H1 (cell line): ENCODE results near the gene SH3RF3. TPM values are rescaled to one million over a fixed set of nuclear protein-coding genes. Genes with fewer than 3 reads are reported as not detected.

Experiments
- CTCF ChIA-PET: fragments of 300-600 bp; sonication (Branson Sonifier 250); formaldehyde crosslinking; loops from one replicate; lab custom pipeline; 2021; ENCODE audit not compliant: partially characterized antibody; lab: Charles Lee
- POLR2A ChIA-PET: fragments of 300-600 bp; sonication (Branson Sonifier 250); formaldehyde crosslinking; loops from one replicate; lab custom pipeline; 2021; ENCODE audit warnings: inconsistent platforms; ENCODE audit not compliant: partially characterized antibody; lab: Charles Lee
- DNase-seq, 2 experiments: peaks; one replicate each; pipeline versions ENCODE4 v3.0.0 to v3.0.0-alpha.2; 2010 to 2022; ENCODE audit warnings: low spot score in 2 of 2, low read depth in 1 of 2, mixed read lengths in 1 of 2
- FAIRE-seq: peaks from 2 replicates; lab custom pipeline; 2011; peaks lifted over from hg19 to GRCh38; lab: Jason Lieb, UNC
- H2AFZ ChIP-seq: 2 replicates; pipeline ENCODE4 v1.8.1; 2012; ENCODE audit warnings: low read length, inconsistent platforms
- H2AK5ac ChIP-seq: 2 replicates; pipeline ENCODE4 v1.6.1; 2013; ENCODE audit warnings: low read depth, low read length
- H2BK120ac ChIP-seq: replicated peaks from 2 replicates; pipeline ENCODE3; 2013; ENCODE audit warnings: low read depth, low read length, inconsistent platforms
- H2BK12ac ChIP-seq: 2 replicates; pipeline ENCODE4 v1.6.1; 2013; ENCODE audit warnings: low read depth, low read length
- H2BK15ac ChIP-seq: 2 replicates; pipeline ENCODE4 v1.6.1; 2013; ENCODE audit warnings: low read length
- H2BK20ac ChIP-seq: 2 replicates; pipeline ENCODE4 v1.6.1; 2013; ENCODE audit warnings: low read length
- H2BK5ac ChIP-seq: 2 replicates; pipeline ENCODE4 v1.6.1; 2013; ENCODE audit warnings: low read depth, low read length
- H3K14ac ChIP-seq: 2 replicates; pipeline ENCODE4 v1.6.1; 2013; ENCODE audit warnings: inconsistent platforms; ENCODE audit not compliant: insufficient read length
- H3K18ac ChIP-seq: 2 replicates; pipeline ENCODE4 v1.6.1; 2013; ENCODE audit warnings: low read length; ENCODE audit errors: extremely low read depth
- H3K23ac ChIP-seq: 2 replicates; pipeline ENCODE4 v1.6.1; 2013; ENCODE audit warnings: inconsistent platforms; ENCODE audit not compliant: insufficient read length
- H3K23me2 ChIP-seq: 2 replicates; pipeline ENCODE4 v1.6.1; 2013; ENCODE audit warnings: low read depth, low read length
- H3K27ac ChIP-seq: 2 replicates; pipeline ENCODE4 v1.6.1; 2011; ENCODE audit warnings: low read depth, low read length, inconsistent platforms
- H3K27me3 ChIP-seq, 4 experiments: replicated peaks in 1 of 4; 1 replicate in 1 of 4; 2 replicates in 3 of 4; pipeline versions ENCODE4 v1.6.1 to v1.8.1; 2011 to 2013; ENCODE audit warnings: low read length in 3 of 4, mild to moderate bottlenecking in 3 of 4, inconsistent platforms in 2 of 4, mixed read lengths in 2 of 4, moderate library complexity in 1 of 4; ENCODE audit not compliant: control insufficient read depth in 3 of 4, insufficient read depth in 3 of 4; ENCODE audit errors: extremely low read depth in 1 of 4
- H3K36me3 ChIP-seq, 4 experiments: 2 replicates each; pipeline versions ENCODE4 v1.6.1 to v1.8.1; 2011 to 2013; ENCODE audit warnings: mild to moderate bottlenecking in 4 of 4, low read length in 3 of 4, moderate library complexity in 2 of 4, control low read depth in 1 of 4, inconsistent platforms in 1 of 4; ENCODE audit not compliant: insufficient read depth in 4 of 4, control insufficient read depth in 2 of 4
- H3K4ac ChIP-seq: replicated peaks from 2 replicates; pipeline ENCODE3; 2013; ENCODE audit warnings: low read length, low read depth, mixed read lengths, inconsistent platforms; ENCODE audit not compliant: insufficient read length
- H3K4me1 ChIP-seq, 4 experiments: replicated peaks in 1 of 4; 1 replicate in 1 of 4; 2 replicates in 3 of 4; pipeline versions ENCODE4 v1.6.1 to v1.8.1; 2011 to 2013; ENCODE audit warnings: low read length in 3 of 4, inconsistent platforms in 2 of 4, mixed read lengths in 1 of 4; ENCODE audit not compliant: insufficient read depth in 4 of 4, control insufficient read depth in 3 of 4
- H3K4me2 ChIP-seq, 2 experiments: 2 replicates each; pipeline versions ENCODE4 v1.6.1 to v1.8.1; 2011 to 2013; ENCODE audit warnings: low read depth in 2 of 2, low read length in 2 of 2, control low read depth in 1 of 2, inconsistent platforms in 1 of 2, mild to moderate bottlenecking in 1 of 2; ENCODE audit not compliant: insufficient read depth in 1 of 2
- H3K4me3 ChIP-seq, 4 experiments: fragments of 200-600, 300-600 bp in 1 of 4; sonication (generic), shearing (Covaris generic), sonication (Bioruptor Twin) in 1 of 4; 2 replicates each; pipeline versions ENCODE4 v1.5.1 to v1.8.1; 2011 to 2016; ENCODE audit warnings: low read length in 4 of 4, low read depth in 3 of 4, control low read depth in 2 of 4, inconsistent platforms in 2 of 4, mild to moderate bottlenecking in 2 of 4, mixed read lengths in 1 of 4, moderate library complexity in 1 of 4; ENCODE audit not compliant: insufficient read depth in 2 of 4; ENCODE audit errors: extremely low read depth in 1 of 4
- H3K56ac ChIP-seq: replicated peaks from 2 replicates; pipeline ENCODE3; 2013; ENCODE audit warnings: low read depth, mild to moderate bottlenecking, mixed read lengths, low read length, inconsistent platforms; ENCODE audit not compliant: insufficient read length
- H3K79me1 ChIP-seq: 2 replicates; pipeline ENCODE4 v1.6.1; 2013; ENCODE audit warnings: low read depth, low read length, control low read depth
- H3K79me2 ChIP-seq, 2 experiments: 2 replicates each; pipeline versions ENCODE4 v1.6.1 to v1.8.1; 2012 to 2013; ENCODE audit warnings: low read length in 2 of 2, mild to moderate bottlenecking in 2 of 2, inconsistent platforms in 1 of 2; ENCODE audit not compliant: insufficient read depth in 2 of 2, control insufficient read depth in 1 of 2
- H3K9ac ChIP-seq, 4 experiments: replicated peaks in 1 of 4; 1 replicate in 1 of 4; 2 replicates in 3 of 4; pipeline versions ENCODE4 v1.6.1 to v1.8.1; 2011 to 2013; ENCODE audit warnings: low read depth in 3 of 4, low read length in 3 of 4, control low read depth in 2 of 4, mild to moderate bottlenecking in 2 of 4, moderate library complexity in 2 of 4, inconsistent platforms in 1 of 4; ENCODE audit errors: extremely low read depth in 1 of 4
- H3K9me3 ChIP-seq, 2 experiments: 2 replicates each; pipeline versions ENCODE4 v1.6.1 to v1.8.1; 2012 to 2013; ENCODE audit warnings: mild to moderate bottlenecking in 2 of 2, moderate library complexity in 2 of 2, control low read depth in 1 of 2, inconsistent platforms in 1 of 2, low read depth in 1 of 2, low read length in 1 of 2, mixed read lengths in 1 of 2; ENCODE audit not compliant: insufficient read depth in 2 of 2
- H4K20me1 ChIP-seq, 2 experiments: replicated peaks in 1 of 2; 2 replicates each; pipeline versions ENCODE3 to v1.8.1; 2011 to 2013; ENCODE audit warnings: inconsistent platforms in 2 of 2, low read length in 2 of 2, mild to moderate bottlenecking in 1 of 2; ENCODE audit not compliant: insufficient read depth in 2 of 2, control insufficient read depth in 1 of 2
- H4K5ac ChIP-seq: 2 replicates; pipeline ENCODE4 v1.6.1; 2013; ENCODE audit warnings: low read length, low read depth, mixed read lengths, inconsistent platforms; ENCODE audit not compliant: insufficient read length
- H4K8ac ChIP-seq: 2 replicates; pipeline ENCODE4 v1.8.0; 2013; ENCODE audit warnings: mild to moderate bottlenecking, moderate library complexity, low read length, inconsistent platforms; ENCODE audit not compliant: insufficient read depth; ENCODE audit errors: extremely low read depth
- H4K91ac ChIP-seq: replicated peaks from 2 replicates; pipeline ENCODE3; 2013; ENCODE audit warnings: low read length, mixed read lengths, inconsistent platforms; ENCODE audit not compliant: insufficient read length
- HDAC6 ChIP-seq: IDR thresholded peaks from one replicate; pipeline ENCODE4 v1.7.1; 2012; ENCODE audit warnings: low read depth, mild to moderate bottlenecking, inconsistent platforms, low read length, moderate library complexity
- PHF8 ChIP-seq: fragments of 200-600 bp; sonication (generic); conservative IDR thresholded peaks from 2 replicates; pipeline ENCODE4 v1.7.1; 2012; ENCODE audit warnings: low read depth, mild to moderate bottlenecking, inconsistent platforms, low read length, moderate library complexity
- SRF ChIP-seq: IDR thresholded peaks from 2 replicates; pipeline ENCODE4 v1.6.1; 2011; ENCODE audit warnings: mild to moderate bottlenecking, low read depth, low read length, moderate library complexity
- TAF7 ChIP-seq: optimal IDR thresholded peaks from 2 replicates; pipeline ENCODE3; 2011; ENCODE audit warnings: low read depth, mild to moderate bottlenecking, inconsistent platforms, low read length, moderate library complexity, borderline replicate concordance
- TEAD4 ChIP-seq: IDR thresholded peaks from 2 replicates; pipeline ENCODE4 v1.6.1; 2012; ENCODE audit warnings: low read depth, low read length, inconsistent platforms, mixed read lengths
- WGBS, 2 experiments: shearing (Covaris generic) in 1 of 2; methylation state at CpG; one replicate each; pipeline versions ENCODE4 v1.1.6 to v1.1.7; 2013 to 2015; ENCODE audit warnings: low lambda C conversion rate in 2 of 2, mixed read lengths in 2 of 2, inconsistent platforms in 1 of 2, low coverage in 1 of 2, missing lambda C conversion rate in 1 of 2; ENCODE audit not compliant: insufficient replicate concordance in 2 of 2, insufficient coverage in 1 of 2, insufficient read length in 1 of 2; ENCODE audit errors: extremely low coverage in 1 of 2, missing lambda C conversion rate in 1 of 2; 5-methylcytosine and 5-hydroxymethylcytosine counted together
- polyA plus RNA-seq, 7 experiments: library from polyadenylated mRNA; depleted of rRNA in 3 of 7; stranded (reverse) in 5 of 7; unstranded in 2 of 7; fragments of >200 nt in 5 of 7; fragments of 200-250 nt in 2 of 7; gene quantifications; 1 replicate in 5 of 7; 2 replicates in 1 of 7; 4 replicates in 1 of 7; pipeline versions ENCODE4 v1.2.1 to v1.2.3, GENCODE V29; 2011 to 2013; ENCODE audit warnings: missing spikeins in 2 of 7, mixed read lengths in 2 of 7
- total RNA-seq: library from RNA; stranded (reverse); fragmentation: NEBNext Ultra II Directional; extraction: Animal tissue kit (Norgen Biotek cat#: 25700); gene quantifications from 2 replicates; pipeline ENCODE4 v1.2.1, GENCODE V29; 2021

The SH3RF3 gene
- total and polyA plus RNA-seq, 2 of the 8 experiments (the other 6 are each of a cell fraction or from before 2014, with no cell fraction given), result 0.11 to 0.65 TPM

DNA sequence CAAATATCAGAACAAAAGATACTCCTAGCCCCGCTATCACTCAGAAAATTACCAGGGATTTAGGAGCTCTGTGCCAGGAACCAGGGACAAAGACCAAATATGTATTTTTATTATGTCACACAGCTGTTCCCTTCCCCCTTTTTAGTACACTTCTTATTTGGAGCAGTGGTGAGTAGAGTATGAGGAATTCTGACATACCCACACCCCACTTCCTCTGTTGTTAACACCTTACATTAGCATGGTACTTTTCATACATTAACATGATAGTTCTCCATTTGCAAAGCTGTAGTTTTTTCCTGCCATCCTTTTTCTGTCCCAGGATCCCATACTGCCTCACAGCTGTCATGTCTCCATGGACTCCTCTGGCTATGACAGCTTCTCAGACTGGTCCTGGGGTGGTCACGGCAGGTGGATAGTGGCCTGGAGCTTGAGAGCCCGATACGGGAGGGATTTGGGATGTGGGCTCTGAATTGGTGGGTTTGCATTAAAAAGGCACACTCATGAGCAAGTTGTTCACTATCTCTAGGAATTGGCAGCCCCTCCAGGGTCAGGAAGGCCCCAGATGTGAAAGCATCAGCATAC, 100.2 kb downstream of the SH3RF3 start:
- Histone ChIP-seq H2AFZ (no peak overlapping the region), H2BK15ac (no peak overlapping the region), H2BK20ac (no peak overlapping the region), H3K56ac (no peak overlapping the region), H3K23ac (no peak overlapping the region), H3K14ac (no peak overlapping the region), H3K4me1 (peaks cover 0 to 4% (median 2%) of the 10 kb centered on the region in 4 experiments; a peak in 3 of 7 replicates), H2AK5ac (no peak overlapping the region), H2BK5ac (no peak overlapping the region), H4K5ac (no peak overlapping the region), H3K18ac (no peak overlapping the region), H4K8ac (no peak overlapping the region), H3K79me2 (no peaks in the 10 kb centered on the region), H3K4me2 (no peak overlapping the region), H3K27ac (no peak overlapping the region), H2BK120ac (no peak overlapping the region), H2BK12ac (no peak overlapping the region), H3K4ac (no peak overlapping the region), H3K36me3 (no peaks in the 10 kb centered on the region), H3K27me3 (no peaks in the 10 kb centered on the region), H3K79me1 (no peaks in the 10 kb centered on the region), H4K20me1 (no peaks in the 10 kb centered on the region), H4K91ac (no peak overlapping the region), H3K23me2 (no peaks in the 10 kb centered on the region), H3K4me3 (no peak overlapping the region), H3K9ac (no peak overlapping the region), H3K9me3 (peaks cover 0 to 3% of the 10 kb centered on the region in 2 experiments; a peak in 1 of 4 replicates)
- FAIRE-seq, result no peak
- DNase-seq, result no peak
- CTCF ChIA-PET, result interaction anchor here (0.7 to 1.1 kb wide), 4 partner anchors 8 to 124 kb away, joined by 3 to 5 read pairs (median 4); no protein-coding TSS in a partner anchor
- 85% methylated on average over 4 of the region's 4 CpGs; no CpG with 5 or more reads in 1 of the 2 experiments for WGBS, 2 experiments
- POLR2A ChIA-PET, result no interaction called here
- no peak for TF ChIP-seq TEAD4
- no peak for TF ChIP-seq HDAC6
- TF ChIP-seq TAF7, result no peak
- TF ChIP-seq SRF, result no peak
- TF ChIP-seq PHF8, result no peak
